ENCODE measurements around the gene TRIM49D2.
"Not testable (repeated sequence)": the region's sequence is repeated elsewhere in the genome, so short reads cannot be mapped to it uniquely, and the experiment has no call there.

TRIM49D2 gene

GRCh38 chr11:89923764-89924163 lies at the start of gene TRIM49D2:
Gene TRIM49D2, plus strand, starts transcription at chr11:89924064. Its CDS starts 2,698 bp downstream, at chr11:89926762.
- H3K4me1 ChIP-seq, H4K20me1 ChIP-seq, H3K27ac ChIP-seq, H3K4me3 ChIP-seq, H3K4me2 ChIP-seq, H3K9me3 ChIP-seq, H3K9ac ChIP-seq, H3K27me3 ChIP-seq, H3K36me3 ChIP-seq: not testable (repeated sequence)

GRCh38 chr11:89877511-89877910 lies 46.4 kb upstream of the TRIM49D2 start:
- not testable (repeated sequence) for H3K4me3 ChIP-seq, H3K36me3 ChIP-seq, H3K27ac ChIP-seq, H3K9ac ChIP-seq, H3K27me3 ChIP-seq, H3K4me1 ChIP-seq, H4K20me1 ChIP-seq, H3K9me3 ChIP-seq, H3K4me2 ChIP-seq

- not testable (repeated sequence) for H3K9me3 ChIP-seq, H3K27ac ChIP-seq, H3K4me3 ChIP-seq, H4K20me1 ChIP-seq, H3K9ac ChIP-seq, H3K36me3 ChIP-seq, H3K27me3 ChIP-seq, H3K4me2 ChIP-seq, H3K4me1 ChIP-seq
Observed at GRCh38 chr11:89893245-89893644, 30.6 kb upstream of the TRIM49D2 start.

- not testable (repeated sequence) for H3K9me3 ChIP-seq, H3K36me3 ChIP-seq, H3K9ac ChIP-seq, H3K4me3 ChIP-seq, H3K4me1 ChIP-seq, H3K27me3 ChIP-seq, H4K20me1 ChIP-seq, H3K27ac ChIP-seq, H3K4me2 ChIP-seq
Observed at GRCh38 chr11:89900809-89901208, 23.1 kb upstream of the TRIM49D2 start.

- H4K20me1 ChIP-seq: no peaks in the 10 kb centered on the region
- no peaks in the 10 kb centered on the region for H3K36me3 ChIP-seq
- no peak within 1 kb of the TSS for H3K9ac ChIP-seq
- no peak within 1 kb of the TSS for H3K4me2 ChIP-seq
- no peak for TF ChIP-seq Cebpa-rat (IDR thresholded peaks at IDR 0.05)
- H3K27me3 ChIP-seq: no peaks in the 10 kb centered on the region
- H3K27ac ChIP-seq: no peak within 1 kb of the TSS
- no peaks in the 10 kb centered on the region for H3K4me1 ChIP-seq
- no peak within 1 kb of the TSS for H3K4me3 ChIP-seq
- H3K9me3 ChIP-seq: no peaks in the 10 kb centered on the region
Observed at GRCh38 chr11:89922195-89922660, 1.6 kb upstream of the TRIM49D2 start, which contains the start of gene TRIM49D1. Gene TRIM49D1, minus strand, starts transcription at chr11:89922245. Its CDS starts 4,535 bp downstream, at chr11:89917710.

- not testable (repeated sequence) for H3K36me3 ChIP-seq, H3K4me3 ChIP-seq, H3K27ac ChIP-seq, H3K9me3 ChIP-seq, H3K9ac ChIP-seq, H4K20me1 ChIP-seq, H3K4me1 ChIP-seq, H3K4me2 ChIP-seq, H3K27me3 ChIP-seq
Observed at GRCh38 chr11:89960833-89961232, 37.0 kb downstream of the TRIM49D2 start.

- H3K4me2 ChIP-seq, H3K27ac ChIP-seq, H3K4me3 ChIP-seq, H3K4me1 ChIP-seq, H4K20me1 ChIP-seq, H3K9me3 ChIP-seq, H3K36me3 ChIP-seq, H3K27me3 ChIP-seq, H3K9ac ChIP-seq: not testable (repeated sequence)
Observed at GRCh38 chr11:89965737-89966136, 41.9 kb downstream of the TRIM49D2 start, which contains the start of gene TRIM64. Gene TRIM64, plus strand, starts transcription at chr11:89966037. Its CDS starts 2,467 bp downstream, at chr11:89968504.
